Activated CD4-positive, alpha-beta T cell treated with anti-CD3 and anti-CD28 coated beads, Interleukin-2, amount 50 U/mL, for 16 hours (primary cell): ENCODE results near the gene ACOX1.
A peak's percentile ranks its signal among the peaks of the same experiment; 100 is the strongest.

ENCODE experiments used
- DNase-seq: peaks from one replicate; pipeline ENCODE4 v3.0.0-alpha.2; 2020

Gene ACOX1

GRCh38 chr17:75904749-75905521 is 74.0 kb downstream of the ACOX1 start, which contains the start of gene MRPL38:
Gene MRPL38 (minus strand): TSS chr17:75904884. CDS start chr17:75904875, 9 bp downstream.
- peak; percentile 98 for DNase-seq

GRCh38 chr17:75902406-75902805 is 76.6 kb downstream of the ACOX1 start:
- no peak for DNase-seq

GRCh38 chr17:75901727-75902126 is 77.2 kb downstream of the ACOX1 start:
- DNase-seq, result no peak

GRCh38 chr17:75900691-75901533 is 78.1 kb downstream of the ACOX1 start:
- DNase-seq, result no peak

- DNase-seq, result no peak
Measured at GRCh38 chr17:75899767-75900468, 79.0 kb downstream of the ACOX1 start.

- no peak for DNase-seq
Measured at GRCh38 chr17:75899353-75899752, 79.6 kb downstream of the ACOX1 start.

GRCh38 chr17:75898791-75899190 is 80.2 kb downstream of the ACOX1 start:
- no peak for DNase-seq

GRCh38 chr17:75898065-75898464 is 80.9 kb downstream of the ACOX1 start:
- no peak for DNase-seq

GRCh38 chr17:75897160-75898019 is 81.6 kb downstream of the ACOX1 start:
- DNase-seq, result no peak

GRCh38 chr17:75896415-75897159 is 82.4 kb downstream of the ACOX1 start, which contains the start of gene TRIM65:
Gene TRIM65 (minus strand): TSS chr17:75896951. CDS start chr17:75896937, 14 bp downstream.
- peak; percentile 81 for DNase-seq

- DNase-seq, result peak; percentile 30
Measured at GRCh38 chr17:75895370-75896155, 83.4 kb downstream of the ACOX1 start.

- DNase-seq, result no peak
Measured at GRCh38 chr17:75894049-75894733, 84.8 kb downstream of the ACOX1 start.

- no peak for DNase-seq
Measured at GRCh38 chr17:75893305-75894048, 85.5 kb downstream of the ACOX1 start.

- DNase-seq, result no peak
Measured at GRCh38 chr17:75892556-75893224, 86.3 kb downstream of the ACOX1 start.

- DNase-seq, result no peak
Measured at GRCh38 chr17:75891605-75892555, 87.1 kb downstream of the ACOX1 start.
